Measurements from ENCODE around the gene SLC29A2.
"Not testable (repeated sequence)": the region's sequence is repeated elsewhere in the genome, so short reads cannot be mapped to it uniquely, and the experiment has no call there.

SLC29A2 gene

GRCh38 chr11:66384316-66384715 is 12.8 kb upstream of the SLC29A2 start:
- DNase-seq (ENCODE audit: low read depth in 2 of 2), result not testable (repeated sequence)

GRCh38 chr11:66380264-66380663 is 8.7 kb upstream of the SLC29A2 start:
- DNase-seq (ENCODE audit: low read depth in 2 of 2), result not testable (repeated sequence)

GRCh38 chr11:66373690-66374287 is 2.2 kb upstream of the SLC29A2 start:
- not testable (repeated sequence) for DNase-seq (ENCODE audit: low read depth in 2 of 2)

GRCh38 chr11:66373265-66373664 is 1.7 kb upstream of the SLC29A2 start:
- no peak for DNase-seq (ENCODE audit: low read depth in 2 of 2)

- DNase-seq (ENCODE audit: low read depth in 2 of 2), result no peak
Measured at GRCh38 chr11:66369073-66369894, 2.3 kb downstream of the SLC29A2 start.

GRCh38 chr11:66368484-66368883 is 3.1 kb downstream of the SLC29A2 start:
- DNase-seq (ENCODE audit: low read depth in 2 of 2), result no peak

- DNase-seq (ENCODE audit: low read depth in 2 of 2), result no peak
Measured at GRCh38 chr11:66367561-66368312, 3.8 kb downstream of the SLC29A2 start.

- DNase-seq (ENCODE audit: low read depth in 2 of 2), result no peak
Measured at GRCh38 chr11:66366844-66367477, 4.6 kb downstream of the SLC29A2 start.

- no peak for DNase-seq (ENCODE audit: low read depth in 2 of 2)
Measured at GRCh38 chr11:66365711-66366619, 5.6 kb downstream of the SLC29A2 start.

GRCh38 chr11:66365166-66365565 is 6.4 kb downstream of the SLC29A2 start:
- DNase-seq (ENCODE audit: low read depth in 2 of 2), result no peak

GRCh38 chr11:66363805-66364535 is 7.6 kb downstream of the SLC29A2 start:
- DNase-seq (ENCODE audit: low read depth in 2 of 2), result no peak

GRCh38 chr11:66363187-66363601 is 8.4 kb downstream of the SLC29A2 start:
- no peak for DNase-seq (ENCODE audit: low read depth in 2 of 2)

- no peak for DNase-seq (ENCODE audit: low read depth in 2 of 2)
Measured at GRCh38 chr11:66362481-66363147, 8.9 kb downstream of the SLC29A2 start.

GRCh38 chr11:66361502-66361941 is 10.0 kb downstream of the SLC29A2 start:
- DNase-seq (ENCODE audit: low read depth in 2 of 2), result no peak

GRCh38 chr11:66360406-66361073 is 11.0 kb downstream of the SLC29A2 start:
- no peak for DNase-seq (ENCODE audit: low read depth in 2 of 2)

- DNase-seq (ENCODE audit: low read depth in 2 of 2), result no peak
Measured at GRCh38 chr11:66359662-66360087, 11.9 kb downstream of the SLC29A2 start.

- DNase-seq (ENCODE audit: low read depth in 2 of 2), result not testable (repeated sequence)
Measured at GRCh38 chr11:66350560-66351235, 20.9 kb downstream of the SLC29A2 start.

- no peak for DNase-seq (ENCODE audit: low read depth in 2 of 2)
Measured at GRCh38 chr11:66349084-66349386, 22.5 kb downstream of the SLC29A2 start.

Data from fibroblast of skin of left biceps (primary cell).